Measurements from ENCODE around the gene SDK2.

The SDK2 gene

GRCh38 chr17:73650617-73651200, 6.5 kb upstream of the SDK2 start:
- DNase-seq = no peak

GRCh38 chr17:73650140-73650539, 5.9 kb upstream of the SDK2 start:
- no peak for DNase-seq

- no peak for DNase-seq
Measured at GRCh38 chr17:73648974-73649373, 4.7 kb upstream of the SDK2 start.

GRCh38 chr17:73648543-73648820, 4.2 kb upstream of the SDK2 start:
- DNase-seq = no peak

GRCh38 chr17:73647772-73648542, 3.7 kb upstream of the SDK2 start:
- no peak for DNase-seq

GRCh38 chr17:73647301-73647695, 3.1 kb upstream of the SDK2 start:
- no peak for DNase-seq

- peak; percentile 30 for DNase-seq
Measured at GRCh38 chr17:73646409-73647300, 2.4 kb upstream of the SDK2 start.

GRCh38 chr17:73645050-73645871, 1.0 kb upstream of the SDK2 start:
- DNase-seq = peak; percentile 64

GRCh38 chr17:73643852-73644144, 447 bp downstream of the SDK2 start:
- no peak for DNase-seq

- peak; percentile 49 for DNase-seq
Measured at GRCh38 chr17:73643001-73643851, 1.0 kb downstream of the SDK2 start.

GRCh38 chr17:73642659-73643000, 1.6 kb downstream of the SDK2 start:
- DNase-seq = no peak

- DNase-seq = no peak
Measured at GRCh38 chr17:73641826-73642600, 2.2 kb downstream of the SDK2 start.

GRCh38 chr17:73640691-73641090, 3.6 kb downstream of the SDK2 start:
- DNase-seq = no peak

GRCh38 chr17:73639932-73640331, 4.3 kb downstream of the SDK2 start:
- DNase-seq = no peak

GRCh38 chr17:73639322-73639721, 4.9 kb downstream of the SDK2 start:
- DNase-seq = no peak

- no peak for DNase-seq
Measured at GRCh38 chr17:73638556-73638955, 5.7 kb downstream of the SDK2 start.

GRCh38 chr17:73637866-73638265, 6.4 kb downstream of the SDK2 start:
- no peak for DNase-seq

- no peak for DNase-seq
Measured at GRCh38 chr17:73635101-73635817, 9.0 kb downstream of the SDK2 start.

- no peak for DNase-seq
Measured at GRCh38 chr17:73634629-73635028, 9.6 kb downstream of the SDK2 start.

- DNase-seq = no peak
Measured at GRCh38 chr17:73633736-73634135, 10.5 kb downstream of the SDK2 start.

GRCh38 chr17:73632513-73632912, 11.7 kb downstream of the SDK2 start:
- DNase-seq = no peak
